Stimulated activated CD8-positive, alpha-beta memory T cell treated with anti-CD3 and anti-CD28 coated beads, Interleukin-2, amount 100 ng/mL, for 48 hours (primary cell): ENCODE results near the gene IGIP.
A peak's percentile ranks its signal among the peaks of the same experiment; 100 is the strongest.

Experiments
- DNase-seq, 2 donors: peaks; one replicate each; pipeline ENCODE4 v3.0.0-alpha.2; 2020; ENCODE audit warnings: low read depth in 2 of 2

The IGIP gene

DNA sequence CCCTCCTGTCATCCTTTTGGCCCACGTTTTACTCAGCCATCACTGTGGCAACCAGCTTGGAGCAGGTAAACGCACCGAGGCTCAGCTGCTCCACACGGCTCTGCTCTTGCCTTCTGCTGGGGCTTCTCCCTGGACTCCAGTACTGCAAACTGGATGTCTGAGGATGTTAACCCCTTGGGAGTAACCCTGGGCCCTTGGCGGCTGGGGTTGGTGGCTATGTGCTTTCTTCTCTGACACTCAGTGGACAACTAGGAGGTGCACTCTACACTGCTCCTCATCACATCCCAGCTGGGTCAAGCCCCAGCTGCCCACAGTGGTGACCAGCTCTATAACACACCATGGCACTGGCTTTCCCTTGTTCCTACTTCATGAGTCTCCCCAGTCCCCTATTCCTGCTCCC, 37.0 kb downstream of the IGIP start:
- DNase-seq: no peak

DNA sequence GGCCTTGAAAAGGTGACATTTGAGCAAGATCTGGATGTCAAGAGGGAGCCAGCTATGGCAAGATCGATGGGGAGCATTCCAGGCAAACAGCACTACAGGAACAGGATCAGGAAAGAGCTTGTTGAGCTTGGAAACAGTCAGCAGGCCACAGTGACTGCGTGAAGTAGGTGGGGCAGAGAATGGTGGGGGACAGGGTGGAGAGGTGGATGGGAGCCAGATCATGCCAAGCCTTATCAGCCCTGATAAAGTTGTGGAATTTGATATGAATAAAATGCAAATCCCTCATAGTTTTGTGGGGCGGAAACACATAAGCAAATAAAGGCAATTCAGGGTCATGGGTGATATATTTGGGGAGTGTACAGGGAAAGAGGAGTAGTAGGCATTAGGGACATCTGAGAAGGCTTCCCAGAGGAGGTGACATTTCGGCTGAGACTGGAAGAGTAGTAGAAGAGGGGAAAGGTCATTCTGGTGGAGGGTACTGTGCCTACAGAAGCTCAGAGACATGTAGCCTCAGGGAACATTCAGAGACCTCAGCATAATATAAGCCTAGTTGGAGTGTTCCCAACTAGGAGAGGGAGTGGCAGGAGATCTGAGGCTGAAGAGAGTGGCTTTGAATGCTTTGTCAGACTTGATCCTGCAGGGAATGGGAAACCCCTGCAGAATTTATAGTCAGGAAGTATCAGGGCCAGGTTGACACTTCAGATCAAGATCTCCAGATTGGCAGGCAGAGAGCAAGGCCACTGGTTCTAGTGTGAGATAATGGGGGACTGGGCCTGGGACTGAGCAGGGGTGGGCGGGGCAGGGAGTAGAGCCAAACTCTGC, 39.6 kb downstream of the IGIP start:
- no peak for DNase-seq

DNA sequence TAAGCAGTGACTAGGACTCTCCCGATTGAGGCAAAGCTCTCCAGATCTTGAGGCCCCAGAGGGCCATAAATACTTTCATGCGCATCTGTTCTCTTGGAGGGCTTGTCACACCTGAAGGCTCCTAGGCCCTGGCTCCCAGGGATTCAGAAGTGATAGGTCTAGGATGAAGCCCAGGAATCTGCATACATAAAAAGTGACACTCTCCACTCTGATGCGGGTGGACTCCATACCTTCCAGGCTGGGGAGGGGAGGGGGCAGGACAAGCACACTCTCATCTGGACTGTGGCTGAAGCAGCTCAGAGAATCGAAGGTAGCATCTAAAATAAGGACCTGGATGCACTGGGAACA, 40.2 kb downstream of the IGIP start:
- no peak for DNase-seq

DNA sequence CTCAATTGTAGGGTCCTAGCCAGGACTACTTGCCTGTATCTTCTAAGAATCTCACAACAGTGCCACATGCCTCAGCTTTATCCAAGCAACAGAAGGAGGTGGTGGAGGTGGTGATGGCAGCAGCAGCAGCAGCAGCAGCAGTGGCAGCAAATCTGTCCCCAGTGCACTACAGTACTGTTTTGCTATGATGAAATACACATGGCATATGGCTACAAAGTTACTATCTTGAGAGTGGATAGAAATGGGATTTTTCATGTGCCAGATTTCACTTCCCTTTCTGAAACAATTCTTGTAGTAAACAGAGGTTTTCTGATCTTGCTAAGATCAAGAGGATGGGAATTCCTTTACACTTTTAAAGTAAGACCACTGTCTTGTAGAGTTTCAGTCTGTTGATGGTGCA, 41.2 kb downstream of the IGIP start:
- DNase-seq: no peak

DNA sequence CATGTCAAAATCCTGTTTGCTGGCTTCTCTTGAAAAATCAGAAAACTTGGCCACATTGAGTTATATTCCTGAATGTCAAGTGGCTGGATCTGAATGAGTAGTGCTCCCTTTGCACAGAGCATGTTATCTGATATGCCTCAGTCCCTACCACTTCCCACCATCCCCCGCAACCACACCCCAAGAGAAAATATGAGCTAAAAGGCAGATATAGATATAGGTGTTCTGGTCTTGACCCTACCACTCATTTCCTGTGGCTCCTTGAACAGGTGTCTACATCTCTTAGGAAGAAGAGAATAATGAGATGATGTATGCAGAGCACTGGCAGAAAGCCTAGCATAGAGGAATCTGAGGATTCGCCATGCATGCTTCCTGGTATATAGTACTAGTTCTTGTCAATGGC, 42.6 kb downstream of the IGIP start:
- DNase-seq: no peak

DNA sequence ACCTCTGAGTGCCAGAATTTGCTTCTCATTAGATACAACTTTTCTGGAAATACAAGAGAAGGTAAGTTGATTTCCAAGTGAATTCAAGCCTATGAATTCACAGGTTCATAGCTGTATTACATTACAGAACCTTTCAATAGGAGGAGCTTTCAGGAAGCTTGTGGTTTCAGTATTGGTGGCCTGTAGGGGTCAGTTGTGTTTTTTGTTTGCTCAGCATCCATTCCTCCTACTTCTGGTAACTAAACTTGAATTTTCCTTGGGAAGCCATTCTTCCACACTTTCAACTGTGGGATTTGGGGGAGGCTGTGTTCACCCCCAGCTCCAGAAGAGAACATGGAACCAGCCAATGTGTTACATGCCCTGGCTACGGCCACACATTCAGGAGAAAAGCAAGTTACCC, 43.7 kb downstream of the IGIP start:
- DNase-seq: no peak

DNA sequence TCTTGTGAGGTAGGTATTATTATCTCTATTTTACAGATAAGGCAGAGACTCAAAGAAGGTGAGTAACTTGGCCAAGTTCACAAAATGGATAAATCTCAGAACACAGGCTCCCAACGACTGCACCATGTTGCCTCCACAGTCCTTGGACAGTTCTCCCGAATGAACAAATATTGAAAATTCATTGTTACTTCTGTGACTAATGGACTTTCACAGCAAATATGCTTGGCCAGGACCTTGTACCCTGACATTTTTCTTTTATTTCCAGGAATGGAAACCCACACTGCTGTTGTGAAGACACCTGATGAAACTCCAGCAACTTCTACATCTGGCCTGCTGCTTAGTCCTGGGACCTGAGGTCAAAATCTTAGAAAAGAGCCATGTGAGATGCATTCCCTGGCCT, 46.7 kb downstream of the IGIP start:
- DNase-seq: no peak

DNA sequence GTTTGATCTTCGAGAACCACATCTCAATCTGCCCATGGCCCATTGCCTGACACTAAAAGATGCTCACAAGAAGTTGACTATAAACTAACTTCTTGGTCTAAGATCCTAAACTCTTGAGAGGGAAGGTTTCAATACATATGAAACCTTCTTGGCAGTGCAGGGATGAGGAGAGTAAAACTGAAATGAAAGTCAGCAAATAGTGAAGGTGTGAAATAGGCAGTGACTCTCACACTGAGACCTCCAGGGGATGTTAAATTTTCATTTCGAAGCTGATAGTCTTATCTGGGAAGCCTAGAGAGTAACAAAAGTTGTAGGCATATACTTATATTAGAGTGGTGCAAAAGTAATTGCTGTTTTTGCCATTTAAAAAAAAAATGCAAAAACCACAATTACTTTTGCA, 48.3 kb downstream of the IGIP start:
- no peak for DNase-seq

DNA sequence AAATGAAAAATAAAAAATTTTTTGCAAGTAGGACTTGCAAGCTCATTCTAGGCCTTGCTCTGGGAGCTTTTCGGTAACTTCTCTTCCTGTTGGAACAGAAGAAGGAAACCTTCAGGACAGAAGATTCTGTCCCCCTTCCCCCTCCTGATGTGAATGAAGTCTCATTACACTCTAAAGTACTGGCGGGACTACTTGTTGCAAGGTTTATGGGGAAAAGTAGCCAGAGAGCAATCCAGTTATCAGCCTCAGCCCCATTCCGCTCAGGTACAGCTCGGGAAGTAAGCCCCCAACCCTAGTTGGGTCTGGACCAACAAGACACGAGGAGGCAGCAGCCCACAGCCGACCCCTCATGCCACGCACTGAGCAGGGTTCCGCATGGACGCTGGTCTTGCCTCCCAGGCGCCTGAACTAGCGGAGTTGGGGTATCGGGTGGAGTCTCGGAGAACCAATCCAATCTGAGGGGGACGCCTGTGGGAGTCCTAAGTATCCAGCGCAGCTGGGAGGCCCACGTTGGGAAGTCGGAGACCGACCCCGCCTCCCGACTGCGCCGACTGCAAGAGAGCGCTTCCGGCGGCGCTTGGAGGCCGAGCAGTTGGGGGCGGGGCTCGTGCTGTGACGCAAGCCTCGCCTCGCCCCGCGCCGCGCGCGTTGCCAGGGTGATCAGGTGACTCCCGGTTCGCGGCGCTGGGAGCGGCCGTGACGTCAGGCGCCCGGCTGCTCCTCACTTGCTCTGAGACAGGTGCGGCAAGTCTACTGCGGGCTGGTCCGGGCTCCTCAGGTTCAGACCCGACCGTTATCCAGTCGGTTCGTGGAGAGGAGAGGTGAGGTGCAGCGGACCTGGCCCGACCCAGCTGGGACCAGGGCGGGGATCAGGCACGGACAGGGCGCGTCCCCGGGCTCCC, 49.0 kb downstream of the IGIP start, which contains the start of gene CYSTM1:
TSS of gene CYSTM1 (plus strand) at position 724 of the 902 bp plus-strand sequence. CDS start 19,278 bp downstream, outside the sequence.
- DNase-seq: peak; percentile 92 to 95

DNA sequence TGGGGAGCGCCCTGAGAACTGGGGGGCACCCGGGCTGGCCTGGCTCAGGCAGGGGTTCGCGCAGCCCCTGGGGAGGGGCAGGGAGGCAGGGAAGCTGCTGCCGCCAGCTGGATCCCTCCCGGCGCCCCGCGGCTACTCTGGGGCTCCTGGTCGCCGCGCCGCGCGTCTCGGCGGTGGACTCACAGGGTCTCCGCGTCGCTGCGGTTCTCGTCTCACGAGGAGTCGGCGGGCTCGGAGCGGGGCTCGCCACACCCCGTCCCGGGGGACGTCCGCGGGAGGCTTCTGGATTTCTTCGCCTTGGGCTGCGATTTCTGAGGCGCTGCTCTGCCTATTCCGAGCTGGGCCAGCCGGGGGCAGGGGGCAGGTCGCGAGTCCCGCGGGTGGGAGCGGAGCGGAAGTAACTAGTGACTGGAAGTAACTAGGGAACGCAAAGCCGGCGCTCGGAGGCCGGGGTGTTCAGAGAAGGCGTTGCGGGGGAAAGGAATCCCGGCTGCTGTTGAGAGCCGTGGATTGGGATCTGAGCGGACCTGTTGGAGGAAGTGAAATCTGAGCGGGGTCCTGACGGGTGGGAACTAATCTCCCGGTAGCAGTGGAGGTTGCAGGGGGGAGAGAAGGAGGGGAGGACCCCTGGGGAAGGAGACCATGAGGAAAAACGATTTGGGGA, 49.8 kb downstream of the IGIP start:
- peak; percentile 39 to 52 for DNase-seq

DNA sequence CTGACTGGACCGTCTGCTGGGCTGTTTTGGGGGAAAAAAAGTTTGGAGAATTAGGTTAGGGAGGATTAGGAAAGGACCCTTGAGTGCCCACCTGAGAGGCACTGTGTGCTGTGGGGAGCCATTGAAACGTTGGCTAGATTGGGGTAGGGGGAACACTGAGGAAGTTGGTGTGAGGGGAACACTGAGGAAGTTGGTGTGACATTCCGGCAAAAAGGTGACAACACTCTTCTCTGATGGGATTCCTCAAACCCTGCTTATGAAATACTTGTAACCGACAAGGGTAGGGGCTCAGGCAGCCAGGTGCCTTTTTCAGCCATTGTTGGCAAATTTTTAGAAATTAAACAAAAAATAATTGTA, 50.3 kb downstream of the IGIP start:
- no peak for DNase-seq

DNA sequence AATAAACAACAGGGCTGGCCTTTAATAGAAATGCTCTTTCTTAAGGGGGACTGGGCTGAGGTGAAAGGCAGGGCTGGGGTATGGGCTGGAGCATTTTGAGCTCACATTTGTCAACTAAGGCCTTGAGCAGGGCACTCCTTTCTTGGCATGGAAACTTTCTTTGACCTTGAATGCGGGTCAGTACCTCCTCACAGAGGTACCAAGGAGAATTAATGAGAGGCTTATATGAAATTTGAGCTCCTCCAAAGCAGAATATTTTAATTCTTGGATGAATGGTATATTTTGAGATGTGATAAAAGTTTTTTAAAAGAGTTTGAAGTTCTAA, 52.3 kb downstream of the IGIP start:
- no peak for DNase-seq

DNA sequence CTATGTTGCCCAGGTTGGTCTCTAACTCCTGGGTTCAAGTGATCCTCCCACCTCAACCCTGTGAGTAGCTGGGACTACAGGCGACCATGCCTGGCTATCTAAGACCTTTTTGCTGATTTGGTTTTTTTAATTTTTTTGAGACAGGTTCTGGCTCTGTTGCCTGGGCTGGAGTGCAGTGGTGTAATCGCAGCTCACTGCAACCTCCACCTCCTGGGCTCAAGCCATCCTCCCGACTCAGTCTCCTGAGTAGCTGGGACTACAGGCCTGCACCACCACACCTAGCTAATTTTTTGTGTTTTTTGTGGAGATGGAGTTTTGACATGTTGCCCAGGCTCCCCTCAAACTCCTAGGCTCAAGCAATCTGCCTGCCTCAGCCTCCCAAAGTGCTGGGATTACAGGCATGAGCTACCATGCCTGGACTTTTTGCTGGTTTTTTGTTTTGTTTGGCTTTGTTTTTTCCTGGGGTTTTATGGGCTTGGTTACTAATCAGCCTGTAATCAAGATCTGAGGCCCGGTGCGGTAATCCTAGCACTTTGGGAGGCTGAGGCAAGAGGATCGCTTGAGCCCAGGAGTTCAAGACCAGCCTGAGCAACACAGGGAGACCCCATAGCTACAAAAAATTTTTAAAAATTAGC, 52.9 kb downstream of the IGIP start:
- DNase-seq: no peak
